ENCODE data around the gene CAPZB. TPM values are rescaled to one million over a fixed set of nuclear protein-coding genes. Genes with fewer than 3 reads are reported as not detected.

Gene CAPZB
- polyA plus RNA-seq, 2 of the 4 experiments (the other 2 are of a cell fraction): 133 to 296 TPM

DNA sequence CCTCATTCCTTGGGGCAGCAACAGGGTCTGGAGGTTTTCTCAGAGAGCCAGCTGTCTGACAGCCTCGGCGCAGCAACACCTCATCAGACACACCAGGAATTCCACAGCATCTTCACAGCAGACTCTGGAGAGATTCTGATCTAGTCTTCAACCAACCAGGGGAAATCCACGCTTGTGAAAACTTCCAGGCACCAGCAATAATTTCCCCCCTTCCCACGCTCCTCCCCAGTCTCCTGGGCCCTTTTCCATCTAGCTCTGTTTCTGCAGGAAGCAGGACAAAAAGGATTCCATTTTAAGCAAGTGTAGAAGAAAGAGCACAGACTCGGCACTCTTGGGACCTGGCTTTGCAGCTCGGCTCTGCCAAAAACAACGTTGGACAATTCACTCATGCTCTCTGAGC, 44.3 kb upstream of the CAPZB start (continued):
- TF ChIP-seq BHLHE40 (IDR thresholded peaks at IDR 0.05; ENCODE audit: low read depth, low read length) (no peak), NPAS2 (CRISPR knock-in tag; IDR thresholded peaks at IDR 0.05; ENCODE audit: borderline replicate concordance) (no peak), RNF2 (IDR thresholded peaks at IDR 0.05; ENCODE audit: borderline replicate concordance, low read depth) (no peak), FOSL2 (IDR thresholded peaks at IDR 0.05) (no peak), FOSL2 (CRISPR knock-in tag; IDR thresholded peaks at IDR 0.05) (no peak), ESRRA (IDR thresholded peaks at IDR 0.05; ENCODE audit: borderline replicate concordance, low read length) (no peak), TP53 (CRISPR knock-in tag; IDR thresholded peaks at IDR 0.05) (no peak), ZSCAN20 (CRISPR knock-in tag; IDR thresholded peaks at IDR 0.05) (no peak), ZFP36 (IDR thresholded peaks at IDR 0.05; ENCODE audit: borderline replicate concordance, partially characterized antibody) (no peak)
- TF ChIP-seq, protein P1, sequence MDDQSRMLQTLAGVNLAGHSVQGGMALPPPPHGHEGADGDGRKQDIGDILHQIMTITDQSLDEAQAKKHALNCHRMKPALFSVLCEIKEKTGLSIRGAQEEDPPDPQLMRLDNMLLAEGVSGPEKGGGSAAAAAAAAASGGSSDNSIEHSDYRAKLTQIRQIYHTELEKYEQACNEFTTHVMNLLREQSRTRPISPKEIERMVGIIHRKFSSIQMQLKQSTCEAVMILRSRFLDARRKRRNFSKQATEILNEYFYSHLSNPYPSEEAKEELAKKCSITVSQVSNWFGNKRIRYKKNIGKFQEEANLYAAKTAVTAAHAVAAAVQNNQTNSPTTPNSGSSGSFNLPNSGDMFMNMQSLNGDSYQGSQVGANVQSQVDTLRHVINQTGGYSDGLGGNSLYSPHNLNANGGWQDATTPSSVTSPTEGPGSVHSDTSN (IDR thresholded peaks at IDR 0.05): no peak

DNA sequence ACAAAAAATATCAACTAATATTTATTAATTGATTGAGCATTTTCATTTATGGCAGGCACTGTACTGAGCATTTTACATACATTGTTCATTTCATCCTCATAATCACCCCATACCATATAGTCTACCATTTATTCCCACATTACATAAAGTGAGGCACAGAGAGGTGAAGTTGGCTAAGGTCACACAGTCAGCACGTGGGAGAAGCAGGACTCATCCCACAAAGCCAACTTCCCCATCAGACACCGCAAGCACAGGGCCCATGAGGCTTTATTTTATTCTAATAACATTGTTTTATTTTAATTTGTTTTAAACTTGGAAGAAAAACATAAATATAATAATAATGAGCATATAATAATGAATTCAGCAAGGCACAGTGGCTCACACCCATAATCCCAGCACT, 43.1 kb upstream of the CAPZB start:
- ChIA-PET POLR2A (no interaction called here), CTCF (no interaction called here)
- 41% methylated on average over 2 of the region's 2 CpGs for WGBS (ENCODE audit: missing lambda C conversion rate)
- H3K4me2 ChIP-seq: no peak overlapping the region
- ATAC-seq (no peak), FAIRE-seq (no peak), DNase-seq (ENCODE audit: low read depth in 1 of 2, low spot score in 1 of 2) (no peak)
- no peak overlapping the region for H3K4me3 ChIP-seq
- H3K9me3 ChIP-seq: no peaks in the 10 kb centered on the region
- no peak for TF ChIP-seq FOXS1 (CRISPR knock-in tag; IDR thresholded peaks at IDR 0.05)
- no peak for TF ChIP-seq MAX (IDR thresholded peaks at IDR 0.05)
- TF ChIP-seq SMC3 (IDR thresholded peaks at IDR 0.05): no peak
- no peak for TF ChIP-seq MYC (IDR thresholded peaks at IDR 0.05; ENCODE audit: borderline replicate concordance, low read length)
- TF ChIP-seq FOSB (CRISPR knock-in tag; IDR thresholded peaks at IDR 0.05): no peak
- TF ChIP-seq CBX2 (IDR thresholded peaks at IDR 0.05; ENCODE audit: borderline replicate concordance, low read depth): no peak
- no peak for TF ChIP-seq EHF (CRISPR knock-in tag; IDR thresholded peaks at IDR 0.05)
- no peak for TF ChIP-seq POLR2AphosphoS2 (conservative IDR thresholded peaks at IDR 0.05; ENCODE audit: low read length)
- TF ChIP-seq, protein P1 (IDR thresholded peaks at IDR 0.05): no peak
- H3K4me1 ChIP-seq: 0 out of 3 replicates have a peak, but pooled peaks cover 5% of the 10 kb centered on the region
- H3K27ac ChIP-seq: no peak overlapping the region

- H3K4me3 ChIP-seq: no peak overlapping the region
- WGBS (ENCODE audit: missing lambda C conversion rate): 46% methylated on average over 8 of the region's 8 CpGs
- H3K27ac ChIP-seq: no peak overlapping the region
- ATAC-seq (peak in 1 of 2 experiments; percentile 39; a peak in 2 of 6 replicates), FAIRE-seq (no peak), DNase-seq (ENCODE audit: low read depth in 1 of 2, low spot score in 1 of 2) (peak in 1 of 2 experiments; percentile 17)
- no peaks in the 10 kb centered on the region for H3K9me3 ChIP-seq
- ChIA-PET CTCF (interaction anchor here (0.6 to 1.1 kb wide), 2 partner anchors 9 to 392 kb away, joined by 3 to 4 read pairs; no protein-coding TSS in a partner anchor), POLR2A (no interaction called here)
- H3K4me1 ChIP-seq: 0 out of 3 replicates have a peak, but pooled peaks cover 5% of the 10 kb centered on the region
- TF ChIP-seq FOSB (CRISPR knock-in tag; IDR thresholded peaks at IDR 0.05): no peak
- peak overlapping the region; percentile 38; the same call in 2 of the 3 replicates for H3K4me2 ChIP-seq
These were observed 40.5 kb upstream of the CAPZB start for GRCh38 chr1:19525607-19526545.

GRCh38 chr1:19524791-19525190, 39.5 kb upstream of the CAPZB start:
- ChIA-PET POLR2A (no interaction called here), CTCF (interaction anchor here (1.1 to 1.5 kb wide), 2 partner anchors 8 to 11 kb away, joined by 3 read pairs; no protein-coding TSS in a partner anchor)
- Histone ChIP-seq H3K4me1 (0 out of 3 replicates have a peak, but pooled peaks cover 5% of the 10 kb centered on the region), H3K4me3 (no peak overlapping the region), H3K27ac (no peak overlapping the region), H3K9me3 (no peaks in the 10 kb centered on the region), H3K4me2 (no peak overlapping the region)
- ATAC-seq (no peak), FAIRE-seq (no peak), DNase-seq (ENCODE audit: low read depth in 1 of 2, low spot score in 1 of 2) (no peak)
- WGBS (ENCODE audit: missing lambda C conversion rate): 87% methylated on average over 5 of the region's 5 CpGs
- TF ChIP-seq, protein P2, sequence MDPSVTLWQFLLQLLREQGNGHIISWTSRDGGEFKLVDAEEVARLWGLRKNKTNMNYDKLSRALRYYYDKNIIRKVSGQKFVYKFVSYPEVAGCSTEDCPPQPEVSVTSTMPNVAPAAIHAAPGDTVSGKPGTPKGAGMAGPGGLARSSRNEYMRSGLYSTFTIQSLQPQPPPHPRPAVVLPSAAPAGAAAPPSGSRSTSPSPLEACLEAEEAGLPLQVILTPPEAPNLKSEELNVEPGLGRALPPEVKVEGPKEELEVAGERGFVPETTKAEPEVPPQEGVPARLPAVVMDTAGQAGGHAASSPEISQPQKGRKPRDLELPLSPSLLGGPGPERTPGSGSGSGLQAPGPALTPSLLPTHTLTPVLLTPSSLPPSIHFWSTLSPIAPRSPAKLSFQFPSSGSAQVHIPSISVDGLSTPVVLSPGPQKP (IDR thresholded peaks at IDR 0.05; ENCODE audit: low read depth, low read length): no peak
- TF ChIP-seq, protein P1 (IDR thresholded peaks at IDR 0.05): no peak
- TF ChIP-seq MAX (IDR thresholded peaks at IDR 0.05): no peak
- no peak for TF ChIP-seq HOXA7 (CRISPR knock-in tag; IDR thresholded peaks at IDR 0.05)
- no peak for TF ChIP-seq MAZ (IDR thresholded peaks at IDR 0.05; ENCODE audit: borderline replicate concordance, low read depth, low read length)
- no peak for TF ChIP-seq SMC3 (IDR thresholded peaks at IDR 0.05)
- no peak for TF ChIP-seq ZC3H11A (IDR thresholded peaks at IDR 0.05)
- no peak for TF ChIP-seq HOXB5 (CRISPR knock-in tag; IDR thresholded peaks at IDR 0.05)
- no peak for TF ChIP-seq NFE2L2 (conservative IDR thresholded peaks at IDR 0.05; ENCODE audit: low read length)
- no peak for TF ChIP-seq MAFK (IDR thresholded peaks at IDR 0.05; ENCODE audit: partially characterized antibody)
- TF ChIP-seq ZSCAN20 (CRISPR knock-in tag; IDR thresholded peaks at IDR 0.05): no peak
- TF ChIP-seq EP300 (IDR thresholded peaks at IDR 0.05): no peak

All from A549 (cell line).